ENCODE results near the gene ZNF554.
"Not testable (repeated sequence)": the region's sequence is repeated elsewhere in the genome, so short reads cannot be mapped to it uniquely, and the experiment has no call there.

Gene ZNF554

DNA sequence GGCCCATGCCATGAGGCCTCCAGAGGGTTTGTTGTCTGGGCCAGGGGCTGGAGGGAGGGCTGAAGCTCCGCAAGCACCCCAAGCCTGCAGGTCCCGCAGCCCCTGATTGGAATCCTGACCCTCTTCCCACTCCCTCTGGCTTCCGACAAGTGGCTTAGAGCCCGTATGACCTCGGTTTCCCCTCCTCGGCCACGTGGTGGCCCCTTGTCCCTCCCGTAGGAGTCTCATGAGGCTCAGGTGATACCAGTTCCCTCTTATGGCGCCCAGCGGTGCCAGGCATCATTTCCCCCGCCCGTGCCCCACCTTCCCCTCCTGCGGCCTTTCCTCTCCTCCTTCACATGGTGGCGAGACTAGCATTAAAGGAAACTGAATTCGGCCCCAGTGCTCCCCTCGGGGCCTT, 28.2 kb upstream of the ZNF554 start:
- no peak for DNase-seq

DNA sequence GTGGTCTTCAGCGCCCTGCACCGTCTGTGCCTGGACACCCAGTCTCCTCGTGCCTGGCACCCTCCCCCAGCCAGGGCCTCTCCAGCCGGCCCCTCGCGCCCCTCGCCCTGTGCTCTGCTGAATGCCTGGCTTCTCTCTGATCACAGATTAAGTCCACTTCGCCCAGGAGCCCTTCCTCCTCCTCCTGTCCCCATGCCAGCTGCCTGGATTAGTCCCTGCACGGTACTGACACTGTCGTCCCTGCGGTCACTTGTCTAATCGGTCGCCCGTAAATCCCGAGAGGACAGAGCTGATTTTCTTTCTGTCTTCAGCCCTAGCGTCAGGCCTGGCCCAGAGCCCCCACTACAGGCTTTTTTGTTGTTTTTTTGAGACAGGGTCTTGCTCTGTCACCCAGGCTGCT, 27.8 kb upstream of the ZNF554 start:
- DNase-seq = no peak

DNA sequence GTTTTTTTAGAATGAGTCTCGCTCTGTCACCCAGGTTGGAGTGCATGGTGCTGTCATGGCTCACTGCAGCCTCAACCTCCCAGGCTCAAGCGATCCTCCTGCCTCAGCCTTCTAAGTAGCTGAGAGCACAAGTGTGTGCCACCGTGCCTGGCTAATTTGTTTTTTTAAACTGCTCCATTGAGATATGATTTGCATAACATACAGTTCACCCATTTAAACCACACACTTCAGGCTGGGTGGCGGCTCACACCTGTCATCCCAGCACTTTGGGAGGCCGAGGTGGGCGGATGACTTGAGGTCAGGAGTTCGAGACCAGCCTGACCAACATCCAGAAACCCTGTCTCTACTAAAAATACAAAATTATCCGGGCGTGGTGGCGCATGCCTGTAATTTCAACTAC, 27.0 kb upstream of the ZNF554 start:
- not testable (repeated sequence) for DNase-seq

DNA sequence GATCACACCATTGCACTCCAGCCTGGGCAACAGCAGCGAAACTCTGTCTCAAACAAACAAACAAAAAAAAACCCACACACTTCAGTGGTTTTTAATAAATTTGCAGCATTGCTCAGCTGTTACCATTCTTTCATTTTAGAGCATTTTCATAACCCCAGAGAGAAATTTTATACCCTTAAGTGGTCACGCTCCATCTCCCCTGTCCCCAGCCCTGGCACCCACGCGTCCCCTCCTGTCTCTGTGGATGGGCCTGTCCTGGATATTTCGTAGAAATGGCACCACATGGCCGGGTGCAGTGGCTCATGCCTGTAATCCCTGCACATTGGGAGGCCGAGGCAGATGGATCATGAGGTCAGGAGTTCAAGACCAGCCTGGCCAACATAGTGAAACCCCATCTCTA, 26.5 kb upstream of the ZNF554 start:
- no peak for DNase-seq

DNA sequence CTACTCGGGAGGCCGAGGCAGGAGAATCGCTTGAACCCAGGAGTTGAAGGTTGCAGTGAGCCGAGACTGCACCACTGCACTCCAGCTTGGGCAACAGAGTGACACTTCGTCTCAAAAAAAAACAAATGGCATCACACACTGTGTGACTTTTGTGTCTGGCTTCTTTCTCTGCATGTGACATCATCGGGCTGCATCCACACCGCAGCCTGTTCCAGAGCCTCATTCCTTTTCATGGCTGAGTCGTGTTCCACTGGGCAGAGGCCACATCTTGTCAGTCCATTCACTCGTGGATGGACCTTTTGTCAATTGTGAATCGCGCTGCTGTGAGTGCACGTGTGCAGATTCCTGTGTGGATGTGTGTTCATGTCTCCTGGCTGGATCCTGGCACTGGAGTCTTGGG, 26.1 kb upstream of the ZNF554 start:
- no peak for DNase-seq

GRCh38 chr19:2795827-2796658, 23.6 kb upstream of the ZNF554 start:
- DNase-seq = no peak

DNA sequence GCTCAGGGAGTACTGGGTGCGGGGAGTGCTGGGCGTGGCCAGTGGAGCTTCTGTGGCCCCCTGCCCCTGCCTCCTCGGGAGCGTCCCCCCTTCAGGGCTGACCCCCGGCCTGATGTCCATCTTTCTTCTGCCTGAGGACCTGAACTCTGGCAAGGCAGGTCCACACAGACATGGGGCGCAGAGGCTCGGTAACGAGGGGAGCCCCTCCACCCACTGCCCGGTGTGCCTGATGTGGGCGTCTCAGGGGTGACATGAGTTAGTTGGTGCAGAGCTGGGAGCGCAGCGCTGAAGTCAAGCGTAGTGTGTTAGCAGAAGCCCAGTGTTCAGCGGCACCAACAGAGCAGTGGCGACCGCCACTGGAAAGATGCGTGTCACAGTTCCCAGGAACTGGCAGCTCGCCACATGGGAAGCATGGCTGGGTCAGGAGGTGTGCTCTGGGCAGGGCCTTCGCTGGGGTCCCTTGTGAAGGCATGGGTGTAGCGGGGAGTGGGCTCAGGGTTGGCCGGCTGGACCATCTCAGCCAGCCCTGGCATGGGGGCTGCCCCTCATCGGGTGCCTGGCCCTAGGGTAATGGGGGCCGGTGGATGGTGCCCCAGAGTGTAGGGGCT, 22.9 kb upstream of the ZNF554 start:
- DNase-seq = no peak

DNA sequence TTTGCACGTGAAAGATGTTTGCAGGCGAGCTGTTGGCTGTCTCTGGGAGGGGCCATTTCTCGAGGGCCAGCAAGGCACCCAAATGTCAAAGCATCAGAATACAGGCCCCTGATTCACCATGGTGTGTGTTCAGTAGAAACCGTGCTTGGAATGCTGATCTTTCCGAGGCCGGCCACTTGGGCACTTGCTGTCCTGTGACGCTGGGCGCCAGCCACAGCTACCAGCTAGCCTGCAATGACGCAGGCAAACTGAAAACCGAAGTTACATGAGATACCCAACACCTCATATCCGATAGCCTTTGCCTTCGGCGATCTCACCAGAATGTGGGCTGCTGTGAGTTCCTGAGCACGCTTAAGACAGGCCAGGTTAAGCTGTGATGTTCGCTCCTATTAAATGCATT, 22.4 kb upstream of the ZNF554 start:
- DNase-seq = no peak

DNA sequence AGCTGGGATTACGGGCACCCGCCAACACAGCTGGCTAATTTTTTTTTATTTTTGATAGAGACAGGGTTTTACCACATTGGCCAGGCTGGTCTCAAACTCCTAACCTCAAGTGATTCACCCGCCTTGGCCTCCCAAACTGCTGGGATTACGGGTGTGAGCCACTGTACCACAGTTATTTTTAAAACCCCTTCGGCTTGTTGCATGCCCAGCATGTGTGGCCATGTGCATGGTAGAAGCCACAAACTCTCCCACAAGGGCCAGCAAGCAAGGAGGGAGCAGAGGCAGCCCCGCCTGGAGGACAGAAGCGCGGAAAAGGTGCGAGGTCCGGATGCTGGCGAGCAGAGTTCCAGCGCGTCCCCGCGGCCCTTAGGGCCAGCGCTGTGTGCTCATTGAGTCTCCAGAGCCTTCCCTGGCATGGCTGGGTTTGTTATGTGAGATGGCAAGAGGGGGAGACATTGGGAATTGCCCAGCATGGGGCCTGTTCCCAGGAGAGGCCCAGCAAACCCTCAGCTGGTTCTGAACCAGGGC, 21.4 kb upstream of the ZNF554 start:
- DNase-seq = no peak

GRCh38 chr19:2798733-2799132, 20.9 kb upstream of the ZNF554 start:
- DNase-seq = no peak

DNA sequence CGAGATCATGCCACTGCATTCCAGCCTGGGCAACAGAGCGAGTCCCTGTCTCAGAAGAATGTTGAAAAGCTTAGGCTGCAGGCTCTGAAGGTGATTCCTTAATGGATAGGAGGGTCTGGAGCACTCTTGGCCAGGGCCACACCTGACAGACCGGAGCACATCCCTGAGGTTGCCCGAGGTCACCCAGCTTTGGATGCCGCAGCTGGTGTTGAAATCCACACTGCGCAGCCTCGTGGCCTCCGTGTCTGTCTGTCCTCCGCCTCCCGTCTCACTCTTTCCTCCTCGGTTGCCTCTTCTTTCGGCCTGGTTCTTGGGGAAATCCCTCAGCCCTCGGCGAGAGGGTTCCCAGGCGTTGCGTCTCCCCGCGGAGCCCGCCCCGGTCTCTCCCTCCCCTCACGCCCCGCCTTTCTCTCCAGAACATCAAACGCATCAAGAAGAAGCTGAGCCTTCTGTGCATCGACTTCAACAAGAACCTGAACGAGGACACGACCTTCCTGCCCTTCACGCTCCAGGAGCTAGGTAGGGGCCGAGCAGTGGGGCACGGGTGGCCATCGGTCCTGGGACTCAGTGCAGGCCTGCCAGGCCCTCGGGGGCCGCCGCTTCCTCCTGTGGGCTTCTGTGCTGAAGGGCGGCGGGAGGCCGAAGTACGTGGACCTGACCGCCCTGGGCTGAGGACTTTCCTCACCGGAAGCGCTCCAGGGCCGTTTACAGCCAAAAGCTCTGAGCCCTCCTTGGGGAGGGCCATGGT, 20.2 kb upstream of the ZNF554 start:
- DNase-seq = no peak

- DNase-seq = no peak
These were observed 19.2 kb upstream of the ZNF554 start for GRCh38 chr19:2800506-2800905.

DNA sequence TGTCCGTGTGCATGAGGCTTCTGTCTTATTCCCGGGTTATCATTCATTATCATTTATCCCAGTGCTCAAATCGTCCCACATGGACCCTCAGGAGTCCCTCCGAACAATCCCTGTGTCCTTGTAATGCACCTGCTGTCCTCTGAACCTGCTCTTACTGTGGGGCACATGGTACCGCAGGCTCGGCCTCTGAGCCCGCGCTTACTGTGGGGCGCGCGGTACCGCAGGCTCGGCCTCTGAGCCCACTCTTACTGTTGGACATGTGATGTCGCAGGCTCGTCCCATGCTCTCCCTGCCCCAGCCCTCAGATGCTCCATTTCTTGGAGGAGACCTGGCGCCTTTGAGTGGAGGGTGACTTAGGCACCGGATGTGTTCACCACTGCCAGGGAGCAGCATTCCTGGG, 16.8 kb upstream of the ZNF554 start:
- DNase-seq = no peak

- no peak for DNase-seq
These were observed 16.0 kb upstream of the ZNF554 start for GRCh38 chr19:2803486-2804155.

GRCh38 chr19:2804156-2805004, 15.3 kb upstream of the ZNF554 start:
- no peak for DNase-seq

DNA sequence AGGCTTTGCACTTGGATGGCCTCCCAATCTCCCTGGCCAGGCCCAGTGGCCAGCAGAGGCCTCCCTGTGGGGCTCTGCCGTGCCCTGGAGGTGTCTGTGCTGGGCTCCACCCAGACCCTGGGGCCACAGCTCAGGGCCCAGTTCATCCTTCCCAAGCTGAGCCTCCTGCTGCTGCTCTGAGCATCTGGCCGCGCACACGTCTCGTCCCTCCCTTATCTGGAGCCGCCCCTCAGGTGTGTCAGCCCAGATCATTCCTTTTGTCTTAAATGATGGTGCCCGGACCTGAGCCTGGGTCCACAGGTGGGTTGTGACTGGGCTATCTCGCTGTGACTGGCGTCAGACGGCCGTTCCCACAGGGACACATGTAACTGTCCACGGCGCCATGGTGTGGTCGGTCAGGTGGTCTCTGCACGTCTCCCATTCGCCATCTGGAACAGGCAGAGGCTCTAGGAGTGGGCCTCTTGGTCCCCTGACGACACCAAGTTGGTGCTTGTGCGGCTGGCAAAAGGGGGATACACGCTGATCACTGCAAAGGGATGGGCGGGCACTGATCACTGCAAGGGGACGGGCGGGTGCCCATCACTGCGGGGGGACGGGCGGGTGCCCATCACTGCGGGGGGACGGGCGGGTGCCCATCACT, 14.3 kb upstream of the ZNF554 start:
- no peak for DNase-seq

- DNase-seq = no peak
These were observed 13.5 kb upstream of the ZNF554 start for GRCh38 chr19:2805991-2806649.

DNA sequence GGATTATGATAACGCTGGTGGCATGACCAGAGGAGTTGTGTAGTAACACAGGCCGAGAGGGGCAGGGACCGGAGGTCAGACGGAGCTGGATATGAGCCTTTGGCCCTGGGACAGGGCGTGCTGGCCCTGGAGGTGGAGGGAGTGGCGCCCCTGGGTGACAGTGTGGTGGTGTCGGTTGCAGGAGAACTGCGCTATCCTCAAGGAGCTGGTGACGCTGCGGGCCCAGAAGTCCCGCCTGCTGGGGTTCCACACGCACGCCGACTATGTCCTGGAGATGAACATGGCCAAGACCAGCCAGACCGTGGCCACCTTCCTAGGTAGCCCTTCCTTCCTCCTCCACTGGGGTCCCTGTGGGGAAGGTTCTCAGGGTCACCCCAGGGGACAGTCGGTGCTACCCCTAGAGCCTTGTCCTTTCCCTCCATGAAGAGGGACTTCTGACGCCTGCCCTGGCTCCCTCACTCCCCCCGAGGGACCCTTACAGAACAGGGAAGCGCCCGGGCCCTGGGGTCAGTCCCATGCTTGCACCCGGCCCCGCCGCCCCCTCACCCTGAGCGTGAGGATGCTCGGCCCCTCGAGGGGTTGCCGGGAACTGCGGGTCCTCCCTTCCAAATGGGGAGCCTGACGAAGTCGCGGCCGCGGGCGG, 12.8 kb upstream of the ZNF554 start:
- DNase-seq = no peak

GRCh38 chr19:2807379-2808128, 12.1 kb upstream of the ZNF554 start:
- no peak for DNase-seq

Measured in stimulated activated CD4-positive, alpha-beta T cell treated with anti-CD3 and anti-CD28 coated beads, Interleukin-2, amount 100 ng/mL, for 48 hours (primary cell).